ENCODE data around the gene LUC7L3.
A peak's percentile ranks its signal among the peaks of the same experiment; 100 is the strongest.

Gene LUC7L3

GRCh38 chr17:50778471-50778870 lies 59.1 kb downstream of the LUC7L3 start:
- H3K4me3 ChIP-seq (ENCODE audit: low read depth, low read length): no peak overlapping the region
- DNase-seq (ENCODE audit: low read depth): no peak

GRCh38 chr17:50778988-50779387 lies 59.6 kb downstream of the LUC7L3 start:
- DNase-seq (ENCODE audit: low read depth): no peak
- H3K4me3 ChIP-seq (ENCODE audit: low read depth, low read length): no peak overlapping the region

- DNase-seq (ENCODE audit: low read depth): no peak
- no peak overlapping the region for H3K4me3 ChIP-seq (ENCODE audit: low read depth, low read length)
Measured at GRCh38 chr17:50779747-50780353, 60.4 kb downstream of the LUC7L3 start.

- H3K4me3 ChIP-seq (ENCODE audit: low read depth, low read length): peak overlapping the region; percentile 34
Measured at GRCh38 chr17:50781167-50781566, 61.8 kb downstream of the LUC7L3 start.

GRCh38 chr17:50783193-50783660 lies 63.8 kb downstream of the LUC7L3 start:
- H3K4me3 ChIP-seq (ENCODE audit: low read depth, low read length): no peak overlapping the region
- DNase-seq (ENCODE audit: low read depth): peak; percentile 57

More at GRCh38 chr17:50781167-50781566, 61.8 kb downstream of the LUC7L3 start:
- DNase-seq (ENCODE audit: low read depth): no peak

GRCh38 chr17:50783905-50784304 lies 64.5 kb downstream of the LUC7L3 start:
- no peak overlapping the region for H3K4me3 ChIP-seq (ENCODE audit: low read depth, low read length)
- no peak for DNase-seq (ENCODE audit: low read depth)

GRCh38 chr17:50785126-50785525 lies 65.7 kb downstream of the LUC7L3 start:
- no peak overlapping the region for H3K4me3 ChIP-seq (ENCODE audit: low read depth, low read length)
- no peak for DNase-seq (ENCODE audit: low read depth)

- peak; percentile 36 for DNase-seq (ENCODE audit: low read depth)
- no peak overlapping the region for H3K4me3 ChIP-seq (ENCODE audit: low read depth, low read length)
Measured at GRCh38 chr17:50785946-50786570, 66.7 kb downstream of the LUC7L3 start.

GRCh38 chr17:50787106-50787505 lies 67.7 kb downstream of the LUC7L3 start:
- no peak for DNase-seq (ENCODE audit: low read depth)
- no peak overlapping the region for H3K4me3 ChIP-seq (ENCODE audit: low read depth, low read length)

GRCh38 chr17:50790618-50791017 lies 71.2 kb downstream of the LUC7L3 start:
- no peak for DNase-seq (ENCODE audit: low read depth)
- H3K4me3 ChIP-seq (ENCODE audit: low read depth, low read length): no peak overlapping the region

GRCh38 chr17:50792132-50792531 lies 72.7 kb downstream of the LUC7L3 start:
- no peak for DNase-seq (ENCODE audit: low read depth)
- H3K4me3 ChIP-seq (ENCODE audit: low read depth, low read length): no peak overlapping the region

GRCh38 chr17:50793007-50793406 lies 73.6 kb downstream of the LUC7L3 start:
- no peak for DNase-seq (ENCODE audit: low read depth)
- H3K4me3 ChIP-seq (ENCODE audit: low read depth, low read length): no peak overlapping the region

GRCh38 chr17:50794361-50794760 lies 75.0 kb downstream of the LUC7L3 start:
- DNase-seq (ENCODE audit: low read depth): no peak
- H3K4me3 ChIP-seq (ENCODE audit: low read depth, low read length): no peak overlapping the region

GRCh38 chr17:50797135-50797810 lies 77.9 kb downstream of the LUC7L3 start:
- DNase-seq (ENCODE audit: low read depth): no peak
- H3K4me3 ChIP-seq (ENCODE audit: low read depth, low read length): no peak overlapping the region

- no peak for DNase-seq (ENCODE audit: low read depth)
- H3K4me3 ChIP-seq (ENCODE audit: low read depth, low read length): no peak overlapping the region
Measured at GRCh38 chr17:50798424-50799288, 79.3 kb downstream of the LUC7L3 start.

- DNase-seq (ENCODE audit: low read depth): no peak
- H3K4me3 ChIP-seq (ENCODE audit: low read depth, low read length): no peak overlapping the region
Measured at GRCh38 chr17:50799582-50799981, 80.2 kb downstream of the LUC7L3 start.

GRCh38 chr17:50800196-50800700 lies 80.8 kb downstream of the LUC7L3 start:
- no peak overlapping the region for H3K4me3 ChIP-seq (ENCODE audit: low read depth, low read length)
- DNase-seq (ENCODE audit: low read depth): no peak

GRCh38 chr17:50802609-50803571 lies 83.5 kb downstream of the LUC7L3 start:
- H3K4me3 ChIP-seq (ENCODE audit: low read depth, low read length): no peak overlapping the region
- DNase-seq (ENCODE audit: low read depth): no peak

GRCh38 chr17:50803676-50804075 lies 84.3 kb downstream of the LUC7L3 start:
- DNase-seq (ENCODE audit: low read depth): no peak
- no peak overlapping the region for H3K4me3 ChIP-seq (ENCODE audit: low read depth, low read length)

Data from skeletal muscle cell (primary cell).